ENCODE measurements around the gene MCM8. TPM values are rescaled to one million over a fixed set of nuclear protein-coding genes. Genes with fewer than 3 reads are reported as not detected.
"Not testable (repeated sequence)": the region's sequence is repeated elsewhere in the genome, so short reads cannot be mapped to it uniquely, and the experiment has no call there.

The MCM8 gene
- polyA plus RNA-seq, 1 donor (not counting 4 experiments of a cell fraction or from before 2014, with no cell fraction given): 7.0 TPM

DNA sequence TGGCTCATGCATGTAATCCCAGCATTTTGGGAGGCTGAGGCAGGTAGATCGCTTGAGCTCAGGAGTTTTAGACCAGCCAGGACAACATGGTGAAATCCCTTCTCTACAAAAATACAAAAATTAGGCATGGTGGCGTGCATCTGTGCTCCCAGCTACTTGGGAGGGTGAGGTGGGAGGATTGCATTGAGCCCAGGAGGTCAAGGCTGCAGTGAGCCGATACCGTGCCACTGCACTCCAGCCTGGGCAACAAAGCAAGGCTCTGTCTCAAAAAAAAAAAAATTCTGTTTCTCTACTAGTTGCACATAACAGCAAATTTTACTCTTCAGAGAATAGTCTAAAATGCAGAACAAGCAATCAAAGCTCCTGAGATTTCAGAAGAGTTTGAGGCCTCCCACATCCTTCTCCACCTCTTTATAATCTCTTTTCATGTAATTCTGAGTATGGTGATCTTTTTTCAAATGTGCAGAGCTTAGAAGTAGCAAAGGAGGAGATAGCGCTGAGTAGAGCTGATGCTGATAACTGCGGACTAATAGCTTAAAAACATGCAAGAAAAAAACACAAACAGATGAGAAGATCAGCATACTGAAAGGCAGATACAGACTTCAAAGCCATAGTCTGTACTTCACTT is 80.1 kb downstream of the MCM8 start:
- DNase-seq (ENCODE audit: low read depth, low spot score) (no peak), FAIRE-seq (no peak)
- H3K27ac ChIP-seq (ENCODE audit: control insufficient read depth, insufficient read depth, low read length): no peak overlapping the region
- H2AFZ ChIP-seq (ENCODE audit: control insufficient read depth, low read length): no peak overlapping the region
- H3K36me3 ChIP-seq (ENCODE audit: control insufficient read depth in 2 of 2, extremely low read depth in 1 of 2, insufficient read depth in 2 of 2, low read length in 2 of 2): peaks cover 10 to 19% of the 10 kb centered on the region in 2 experiments
- dilution Hi-C loops (cut with MboI; ENCODE audit: extremely low pct_ligation_motif_present, low sequenced_read_pairs): no loop called here
- peaks cover 11% of the 10 kb centered on the region for H3K79me2 ChIP-seq (ENCODE audit: control insufficient read depth, insufficient read depth, low read length)
- H3K27me3 ChIP-seq (ENCODE audit: control insufficient read depth, extremely low read depth, insufficient read depth, low read length): no peaks in the 10 kb centered on the region
- no peak overlapping the region for H3K4me3 ChIP-seq (ENCODE audit: control insufficient read depth in 2 of 3, extremely low read depth in 1 of 3, insufficient read depth in 2 of 3, low read depth in 1 of 3, low read length in 3 of 3)
- H3K9ac ChIP-seq (ENCODE audit: control insufficient read depth, extremely low read depth, insufficient read depth, low read length): no peak overlapping the region
- H3K9me1 ChIP-seq (ENCODE audit: control insufficient read depth, extremely low read depth, insufficient read depth, low read length): no peaks in the 10 kb centered on the region
- TF ChIP-seq EZH2 (IDR thresholded peaks at IDR 0.05; ENCODE audit: low read length): no peak
- TF ChIP-seq, protein P1, sequence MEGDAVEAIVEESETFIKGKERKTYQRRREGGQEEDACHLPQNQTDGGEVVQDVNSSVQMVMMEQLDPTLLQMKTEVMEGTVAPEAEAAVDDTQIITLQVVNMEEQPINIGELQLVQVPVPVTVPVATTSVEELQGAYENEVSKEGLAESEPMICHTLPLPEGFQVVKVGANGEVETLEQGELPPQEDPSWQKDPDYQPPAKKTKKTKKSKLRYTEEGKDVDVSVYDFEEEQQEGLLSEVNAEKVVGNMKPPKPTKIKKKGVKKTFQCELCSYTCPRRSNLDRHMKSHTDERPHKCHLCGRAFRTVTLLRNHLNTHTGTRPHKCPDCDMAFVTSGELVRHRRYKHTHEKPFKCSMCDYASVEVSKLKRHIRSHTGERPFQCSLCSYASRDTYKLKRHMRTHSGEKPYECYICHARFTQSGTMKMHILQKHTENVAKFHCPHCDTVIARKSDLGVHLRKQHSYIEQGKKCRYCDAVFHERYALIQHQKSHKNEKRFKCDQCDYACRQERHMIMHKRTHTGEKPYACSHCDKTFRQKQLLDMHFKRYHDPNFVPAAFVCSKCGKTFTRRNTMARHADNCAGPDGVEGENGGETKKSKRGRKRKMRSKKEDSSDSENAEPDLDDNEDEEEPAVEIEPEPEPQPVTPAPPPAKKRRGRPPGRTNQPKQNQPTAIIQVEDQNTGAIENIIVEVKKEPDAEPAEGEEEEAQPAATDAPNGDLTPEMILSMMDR (optimal IDR thresholded peaks at IDR 0.05 in 1 of 3, IDR thresholded peaks at IDR 0.05 in 1 of 3, conservative IDR thresholded peaks at IDR 0.05 in 1 of 3; ENCODE audit: extremely low read depth in 1 of 3, insufficient read depth in 2 of 3, low read length in 3 of 3): no peak
- no peaks in the 10 kb centered on the region for H3K4me1 ChIP-seq (ENCODE audit: control insufficient read depth, extremely low read depth, insufficient read depth, low read length)
- peaks cover 7% of the 10 kb centered on the region for H4K20me1 ChIP-seq (ENCODE audit: control insufficient read depth, extremely low read depth, insufficient read depth, low read length)
- no peaks in the 10 kb centered on the region for H3K9me3 ChIP-seq (ENCODE audit: control insufficient read depth, low read depth, low read length)
- no peak overlapping the region for H3K4me2 ChIP-seq (ENCODE audit: control insufficient read depth, extremely low read depth, insufficient read depth, low read depth, low read length)

DNA sequence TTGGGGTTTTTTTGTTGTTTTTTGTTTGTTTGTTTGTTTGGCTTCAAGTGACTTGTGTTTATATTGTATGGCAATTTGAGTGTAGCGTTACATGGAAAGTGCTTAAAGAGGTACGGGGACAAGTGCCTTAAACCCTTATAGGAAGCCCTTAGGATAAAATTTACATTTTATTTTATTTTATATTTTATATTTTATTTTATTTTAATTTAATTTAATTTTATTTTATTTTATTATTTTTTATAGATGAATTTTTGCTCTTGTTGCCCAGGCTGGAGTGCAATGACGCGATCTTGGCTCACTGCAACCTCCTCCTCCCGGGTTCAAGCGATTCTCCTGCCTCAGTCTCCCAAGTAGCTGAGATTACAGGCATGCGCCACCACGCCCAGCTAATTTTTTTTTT is 82.5 kb downstream of the MCM8 start:
- peaks cover 13 to 23% of the 10 kb centered on the region in 2 experiments for H3K36me3 ChIP-seq (ENCODE audit: control insufficient read depth in 2 of 2, extremely low read depth in 1 of 2, insufficient read depth in 2 of 2, low read length in 2 of 2)
- H3K9me3 ChIP-seq (ENCODE audit: control insufficient read depth, low read depth, low read length); H3K9ac ChIP-seq (ENCODE audit: control insufficient read depth, extremely low read depth, insufficient read depth, low read length); H3K27me3 ChIP-seq (ENCODE audit: control insufficient read depth, extremely low read depth, insufficient read depth, low read length); H3K4me2 ChIP-seq (ENCODE audit: control insufficient read depth, extremely low read depth, insufficient read depth, low read depth, low read length); FAIRE-seq; H2AFZ ChIP-seq (ENCODE audit: control insufficient read depth, low read length); DNase-seq (ENCODE audit: low read depth, low spot score); H3K4me1 ChIP-seq (ENCODE audit: control insufficient read depth, extremely low read depth, insufficient read depth, low read length); dilution Hi-C loops (cut with MboI; ENCODE audit: extremely low pct_ligation_motif_present, low sequenced_read_pairs); H3K4me3 ChIP-seq (ENCODE audit: control insufficient read depth in 2 of 3, extremely low read depth in 1 of 3, insufficient read depth in 2 of 3, low read depth in 1 of 3, low read length in 3 of 3); H3K79me2 ChIP-seq (ENCODE audit: control insufficient read depth, insufficient read depth, low read length); H4K20me1 ChIP-seq (ENCODE audit: control insufficient read depth, extremely low read depth, insufficient read depth, low read length); H3K9me1 ChIP-seq (ENCODE audit: control insufficient read depth, extremely low read depth, insufficient read depth, low read length); H3K27ac ChIP-seq (ENCODE audit: control insufficient read depth, insufficient read depth, low read length): not testable (repeated sequence)
